ENCODE results near the gene HOXC6. TPM values are rescaled to one million over a fixed set of nuclear protein-coding genes. Genes with fewer than 3 reads are reported as not detected.
A peak's percentile ranks its signal among the peaks of the same experiment; 100 is the strongest.

Gene HOXC6
- total and polyA plus RNA-seq, 2 donors (not counting 3 experiments of a cell fraction or from before 2014, with no cell fraction given), result 0.58 to 0.72 TPM

GRCh38 chr12:54008260-54008552 lies 20.0 kb upstream of the HOXC6 start:
- Histone ChIP-seq H3K79me2 (ENCODE audit: control insufficient read depth, insufficient read depth, low read length) (no peaks in the 10 kb centered on the region), H4K20me1 (replicated peaks; ENCODE audit: control insufficient read depth, extremely low read depth, insufficient read depth, low read length) (no peaks in the 10 kb centered on the region), H3K9me3 (replicated peaks; ENCODE audit: control insufficient read depth, insufficient read depth, low read length) (no peaks in the 10 kb centered on the region), H3K4me2 (ENCODE audit: insufficient read depth, low read length) (no peak overlapping the region), H3K27me3 (ENCODE audit: control insufficient read depth in 2 of 2, insufficient read depth in 2 of 2, low read length in 2 of 2) (peaks cover 81 to 88% of the 10 kb centered on the region in 2 experiments), H3K4me3 (replicated peaks in 1 of 3; ENCODE audit: insufficient read depth in 1 of 3, low read depth in 1 of 3, low read length in 3 of 3) (no peak overlapping the region), H3K4me1 (ENCODE audit: control insufficient read depth, extremely low read depth, insufficient read depth, low read length) (no peaks in the 10 kb centered on the region), H3K9ac (replicated peaks; ENCODE audit: extremely low read depth, insufficient read depth, low read length) (no peak overlapping the region), H3K27ac (ENCODE audit: insufficient read depth, low read depth, low read length) (no peak overlapping the region), H3K36me3 (ENCODE audit: control insufficient read depth in 2 of 2, extremely low read depth in 1 of 2, insufficient read depth in 2 of 2, low read length in 2 of 2) (no peaks in the 10 kb centered on the region), H3K9me1 (replicated peaks; ENCODE audit: control insufficient read depth, extremely low read depth, insufficient read depth, low read length) (no peaks in the 10 kb centered on the region), H2AFZ (ENCODE audit: low read depth, low read length) (no peak overlapping the region)
- dilution Hi-C loops (cut with MboI; ENCODE audit: extremely low pct_ligation_motif_present, low sequenced_read_pairs) (no loop called here), intact Hi-C loops (cut with micrococcal nuclease) (loop anchor here (10.0 kb wide), 1 partner anchor 357 kb away; the partner anchor contains the start of gene GPR84)
- no TSS peak for BruUV-seq (replicated peaks)
- FAIRE-seq (no peak), DNase-seq (ENCODE audit: low read depth, low spot score) (no peak)
- ChIA-PET CTCF (interaction anchor here (0.9 to 17.0 kb wide), 8 partner anchors 8 to 251 kb away, joined by 3 to 616 read pairs (median 4); partner anchors contain the start of genes HOXC9 and SMUG1), POLR2A (no interaction called here)
- peak; percentile 9 for TF ChIP-seq EZH2 (IDR thresholded peaks at IDR 0.05; ENCODE audit: borderline replicate concordance, low read depth, low read length, severe bottlenecking)
- no peak for TF ChIP-seq JUN (IDR thresholded peaks at IDR 0.05; ENCODE audit: borderline replicate concordance, insufficient read depth, insufficient read length, low read depth)

DNA sequence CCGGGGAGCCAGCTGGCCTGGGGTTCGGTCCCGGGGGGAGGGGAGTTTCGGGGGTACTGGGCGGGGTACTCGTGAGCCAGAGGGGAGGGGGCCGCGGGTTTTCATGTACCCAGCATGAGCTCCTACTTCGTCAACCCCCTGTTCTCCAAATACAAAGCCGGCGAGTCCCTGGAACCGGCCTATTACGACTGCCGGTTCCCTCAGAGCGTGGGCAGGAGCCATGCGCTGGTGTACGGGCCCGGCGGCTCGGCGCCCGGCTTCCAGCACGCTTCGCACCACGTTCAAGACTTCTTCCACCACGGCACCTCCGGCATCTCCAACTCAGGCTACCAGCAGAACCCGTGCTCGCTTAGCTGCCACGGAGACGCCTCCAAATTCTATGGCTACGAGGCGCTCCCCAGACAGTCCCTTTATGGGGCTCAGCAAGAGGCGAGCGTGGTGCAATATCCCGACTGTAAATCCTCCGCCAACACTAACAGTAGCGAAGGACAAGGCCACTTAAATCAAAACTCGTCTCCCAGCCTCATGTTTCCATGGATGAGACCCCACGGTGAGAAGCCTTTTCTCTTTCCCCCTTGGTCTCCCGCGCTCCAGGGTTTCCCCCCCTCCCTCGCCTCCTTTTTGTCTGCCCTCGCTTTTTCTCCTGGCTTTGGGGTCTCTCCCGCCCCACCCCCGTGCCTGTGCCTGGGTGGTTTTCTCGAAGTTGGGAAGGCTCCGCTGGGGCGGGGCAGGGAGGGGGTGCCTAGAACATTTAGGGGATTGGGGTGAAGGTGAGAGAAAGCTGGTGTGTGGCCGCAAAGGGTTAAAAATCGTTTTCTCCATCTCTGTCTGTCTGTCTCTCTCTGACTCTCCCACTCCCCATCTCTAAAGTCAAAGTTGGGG lies 18.8 kb upstream of the HOXC6 start:
- Histone ChIP-seq H2AFZ (ENCODE audit: low read depth, low read length) (no peak overlapping the region), H3K9ac (replicated peaks; ENCODE audit: extremely low read depth, insufficient read depth, low read length) (no peak overlapping the region), H3K36me3 (ENCODE audit: control insufficient read depth in 2 of 2, extremely low read depth in 1 of 2, insufficient read depth in 2 of 2, low read length in 2 of 2) (no peaks in the 10 kb centered on the region), H3K27me3 (ENCODE audit: control insufficient read depth in 2 of 2, insufficient read depth in 2 of 2, low read length in 2 of 2) (peaks cover 82 to 90% of the 10 kb centered on the region in 2 experiments), H3K79me2 (ENCODE audit: control insufficient read depth, insufficient read depth, low read length) (no peaks in the 10 kb centered on the region), H3K27ac (ENCODE audit: insufficient read depth, low read depth, low read length) (no peak overlapping the region), H3K4me3 (replicated peaks in 1 of 3; ENCODE audit: insufficient read depth in 1 of 3, low read depth in 1 of 3, low read length in 3 of 3) (no peak overlapping the region), H4K20me1 (replicated peaks; ENCODE audit: control insufficient read depth, extremely low read depth, insufficient read depth, low read length) (no peaks in the 10 kb centered on the region), H3K9me3 (replicated peaks; ENCODE audit: control insufficient read depth, insufficient read depth, low read length) (no peaks in the 10 kb centered on the region), H3K4me2 (ENCODE audit: insufficient read depth, low read length) (no peak overlapping the region), H3K4me1 (ENCODE audit: control insufficient read depth, extremely low read depth, insufficient read depth, low read length) (no peaks in the 10 kb centered on the region), H3K9me1 (replicated peaks; ENCODE audit: control insufficient read depth, extremely low read depth, insufficient read depth, low read length) (no peaks in the 10 kb centered on the region)
- FAIRE-seq (no peak), DNase-seq (ENCODE audit: low read depth, low spot score) (no peak)
- dilution Hi-C loops (cut with MboI; ENCODE audit: extremely low pct_ligation_motif_present, low sequenced_read_pairs) (no loop called here), intact Hi-C loops (cut with micrococcal nuclease) (loop anchor here (10.0 kb wide), 1 partner anchor 355 kb away; the partner anchor contains the start of gene GPR84)
- peak; percentile 99 for TF ChIP-seq EZH2 (IDR thresholded peaks at IDR 0.05; ENCODE audit: borderline replicate concordance, low read depth, low read length, severe bottlenecking)
- TF ChIP-seq POLR2AphosphoS5 (IDR thresholded peaks at IDR 0.05; ENCODE audit: insufficient read depth, low read depth, low read length), result no peak
- TF ChIP-seq CTCF (IDR thresholded peaks at IDR 0.05; ENCODE audit: extremely low read depth in 1 of 2, insufficient read depth in 1 of 2, low read depth in 1 of 2, low read length in 2 of 2), result no peak
- no TSS peak for BruUV-seq (replicated peaks)
- ChIA-PET CTCF (interaction anchor here (0.7 to 17.0 kb wide), 8 partner anchors 9 to 207 kb away, joined by 3 to 616 read pairs (median 4); partner anchors contain the start of genes HOXC10, HOXC9 and SMUG1), POLR2A (interaction anchor here (0.7 kb wide), 1 partner anchor 191 kb away, joined by 3 read pairs; no protein-coding TSS in a partner anchor)
